K562 (cell line): ENCODE measurements around the gene CISD2. TPM values are rescaled to one million over a fixed set of nuclear protein-coding genes. Genes with fewer than 3 reads are reported as not detected.
A peak's percentile ranks its signal among the peaks of the same experiment; 100 is the strongest.

Experiments used
- CHD4 ChIP-seq: fragments of 200-600 bp; sonication (generic); IDR thresholded peaks from 3 replicates; pipeline ENCODE4 v1.6.1; 2012; ENCODE audit warnings: low read depth, mild to moderate bottlenecking, mixed read lengths, low read length, inconsistent platforms; ENCODE audit not compliant: insufficient read depth, insufficient replicate concordance, poor library complexity, severe bottlenecking
- ELF2 ChIP-seq: fragments of 250-450 bp; sonication (Bioruptor Pico); IDR thresholded peaks from 2 replicates; pipeline ENCODE4 v1.5.0; 2021; ENCODE audit warnings: mild to moderate bottlenecking
- KLF6 ChIP-seq: fragments of 250-450 bp; sonication (Bioruptor Pico); IDR thresholded peaks from 2 replicates; pipeline ENCODE4 v1.4.0; 2020; ENCODE audit warnings: mild to moderate bottlenecking, moderate library complexity, borderline replicate concordance
- NCOR1 ChIP-seq: fragments of 450-650 bp; IDR thresholded peaks from 2 replicates; pipeline ENCODE4 v1.6.1; 2016; ENCODE audit warnings: mild to moderate bottlenecking, moderate library complexity
- NELFE ChIP-seq: IDR thresholded peaks from 2 replicates; pipeline ENCODE4 v1.6.1; 2011; ENCODE audit warnings: mild to moderate bottlenecking; ENCODE audit not compliant: insufficient read depth, insufficient read length
- OTX1 ChIP-seq: fragments of 450-650 bp; formaldehyde crosslinking; IDR thresholded peaks from 2 replicates; pipeline ENCODE4 v1.4.0; 2022; ENCODE audit warnings: mild to moderate bottlenecking
- SLC30A9 ChIP-seq: fragments of 250-450 bp; sonication (Bioruptor Pico); IDR thresholded peaks from 2 replicates; pipeline ENCODE4 v1.8.0; 2022; ENCODE audit warnings: mild to moderate bottlenecking, moderate library complexity
- SMARCA5 ChIP-seq: fragments of 450-650 bp; IDR thresholded peaks from 2 replicates; pipeline ENCODE4 v1.6.1; 2016
- TBP ChIP-seq: optimal IDR thresholded peaks from 2 replicates; pipeline ENCODE3; 2011; ENCODE audit warnings: low read depth, low read length, improper control_type of control experiment
- THRAP3 ChIP-seq: fragments of 450-650 bp; IDR thresholded peaks from 2 replicates; pipeline ENCODE4 v1.6.1; 2016; ENCODE audit warnings: mild to moderate bottlenecking, inconsistent platforms, borderline replicate concordance
- ZFP30 ChIP-seq: fragments of 250-450 bp; sonication (Bioruptor Pico); IDR thresholded peaks from 2 replicates; pipeline ENCODE4 v1.8.0; 2022; ENCODE audit warnings: moderate library complexity, mild to moderate bottlenecking, inconsistent platforms, borderline replicate concordance
- ZNF146 ChIP-seq: IDR thresholded peaks from one replicate; pipeline ENCODE4 v1.6.1; 2018; ENCODE audit warnings: missing compliant biosample characterization; ENCODE audit not compliant: unreplicated experiment
- polyA plus RNA-seq, 8 experiments: library from polyadenylated mRNA; depleted of rRNA in 4 of 8; stranded (reverse) in 5 of 8; unstranded in 3 of 8; fragments of >200 nt; fragmentation: Nextera tagmentation in 2 of 8; fragmentation: Illumina TruSeq in 1 of 8; extraction: Ambion mirVana in 2 of 8; extraction: Trizol in 1 of 8; gene quantifications; 2 replicates each; pipeline versions ENCODE4 v1.2.1 to v1.2.3, GENCODE V29; 2011 to 2014; ENCODE audit warnings: inconsistent platforms in 1 of 8, missing spikeins in 1 of 8
- total RNA-seq, 7 experiments: library from RNA; depleted of rRNA in 6 of 7; stranded (reverse); fragments of >200 nt in 6 of 7; fragmentation: Illumina TruSeq in 2 of 7; extraction: Trizol in 2 of 7; gene quantifications; 2 replicates each; pipeline versions ENCODE4 v1.2.1 to v1.2.3, GENCODE V29; 2011 to 2021; ENCODE audit warnings: low replicate concordance in 1 of 7
- TF ChIP-seq, protein P1 (sequence below): fragments of 250-450 bp; sonication (Bioruptor Pico); IDR thresholded peaks from 2 replicates; pipeline ENCODE4 v1.5.0; 2020; ENCODE audit warnings: mild to moderate bottlenecking, borderline replicate concordance
- TF ChIP-seq, protein P2 (sequence below): sonication (generic); formaldehyde crosslinking; IDR thresholded peaks from 2 replicates; pipeline ENCODE4 v1.4.0; 2020; ENCODE audit warnings: mild to moderate bottlenecking, missing genetic modification reagents
- TF ChIP-seq, protein P3 (sequence below): sonication (generic); formaldehyde crosslinking; IDR thresholded peaks from 2 replicates; pipeline ENCODE4 v1.9.0; 2022; ENCODE audit warnings: mild to moderate bottlenecking, missing genetic modification reagents
- TF ChIP-seq, protein P4 (sequence below): sonication (generic); formaldehyde crosslinking; IDR thresholded peaks from 2 replicates; pipeline ENCODE4 v1.8.0; 2022; ENCODE audit warnings: missing genetic modification reagents, mild to moderate bottlenecking, borderline replicate concordance

CISD2 gene
- total and polyA plus RNA-seq, 9 of the 15 experiments (the other 6 are each of a cell fraction or from before 2014, with no cell fraction given), result 37.8 to 91.4 (median 59.8) TPM

DNA sequence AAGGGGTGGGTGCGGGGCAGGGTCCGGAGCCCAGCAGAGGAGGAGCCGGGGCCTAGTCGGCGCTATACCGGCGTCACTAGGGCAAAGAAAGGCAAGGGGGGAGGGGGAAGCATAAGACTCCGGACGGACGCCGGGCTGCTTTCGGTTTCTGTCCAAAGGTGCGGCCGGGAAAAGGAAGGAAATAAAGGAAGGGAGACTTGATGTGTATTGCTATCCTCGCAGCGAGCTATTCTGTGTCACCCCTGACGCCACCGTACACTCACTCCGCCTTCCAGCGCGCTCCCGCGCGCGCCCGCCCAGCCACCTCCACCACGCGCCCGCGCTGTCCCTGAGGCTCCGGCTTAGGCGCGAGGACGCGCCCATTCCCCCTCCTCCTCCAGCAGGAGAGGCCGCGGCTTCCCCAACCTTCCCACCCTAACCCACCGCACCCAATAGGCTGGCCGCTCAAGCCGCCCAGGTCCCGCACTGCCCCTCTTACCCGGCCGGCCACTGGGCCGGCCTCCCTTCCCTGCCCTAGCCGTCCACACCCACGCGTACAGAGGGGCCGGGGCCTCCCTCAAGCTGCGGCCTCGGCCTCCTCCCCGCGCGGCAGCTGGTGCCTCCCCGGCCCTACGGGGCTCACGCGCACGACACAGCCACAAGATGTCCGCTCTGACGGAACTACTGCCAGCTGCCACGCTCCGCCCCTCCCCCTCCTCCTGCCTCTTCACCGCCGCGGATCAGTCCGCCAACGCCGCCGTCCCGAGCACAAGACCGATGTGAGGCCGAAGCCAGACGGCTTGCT is 41.7 kb upstream of the CISD2 start, which contains the start of gene UBE2D3 (continued):
- TF ChIP-seq, protein P1, sequence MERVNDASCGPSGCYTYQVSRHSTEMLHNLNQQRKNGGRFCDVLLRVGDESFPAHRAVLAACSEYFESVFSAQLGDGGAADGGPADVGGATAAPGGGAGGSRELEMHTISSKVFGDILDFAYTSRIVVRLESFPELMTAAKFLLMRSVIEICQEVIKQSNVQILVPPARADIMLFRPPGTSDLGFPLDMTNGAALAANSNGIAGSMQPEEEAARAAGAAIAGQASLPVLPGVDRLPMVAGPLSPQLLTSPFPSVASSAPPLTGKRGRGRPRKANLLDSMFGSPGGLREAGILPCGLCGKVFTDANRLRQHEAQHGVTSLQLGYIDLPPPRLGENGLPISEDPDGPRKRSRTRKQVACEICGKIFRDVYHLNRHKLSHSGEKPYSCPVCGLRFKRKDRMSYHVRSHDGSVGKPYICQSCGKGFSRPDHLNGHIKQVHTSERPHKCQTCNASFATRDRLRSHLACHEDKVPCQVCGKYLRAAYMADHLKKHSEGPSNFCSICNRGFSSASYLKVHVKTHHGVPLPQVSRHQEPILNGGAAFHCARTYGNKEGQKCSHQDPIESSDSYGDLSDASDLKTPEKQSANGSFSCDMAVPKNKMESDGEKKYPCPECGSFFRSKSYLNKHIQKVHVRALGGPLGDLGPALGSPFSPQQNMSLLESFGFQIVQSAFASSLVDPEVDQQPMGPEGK (CRISPR knock-in tag), result no peak
- TF ChIP-seq SMARCA5 (no peak), TBP (peak; percentile 68), THRAP3 (peak; percentile 87; the same call in 1 of the 2 replicates), SLC30A9 (no peak), ZFP30 (CRISPR knock-in tag) (no peak), KLF6 (CRISPR knock-in tag) (peak; percentile 42; the same call in 1 of the 2 replicates), CHD4 (no peak), NELFE (no peak), ELF2 (CRISPR knock-in tag) (peak; percentile 23; the same call in 1 of the 2 replicates), ZNF146 (CRISPR knock-in tag) (no peak), OTX1 (CRISPR knock-in tag) (peak; percentile 32; the same call in 1 of the 2 replicates), NCOR1 (peak; percentile 73; the same call in 1 of the 2 replicates)
- TF ChIP-seq, protein P2, sequence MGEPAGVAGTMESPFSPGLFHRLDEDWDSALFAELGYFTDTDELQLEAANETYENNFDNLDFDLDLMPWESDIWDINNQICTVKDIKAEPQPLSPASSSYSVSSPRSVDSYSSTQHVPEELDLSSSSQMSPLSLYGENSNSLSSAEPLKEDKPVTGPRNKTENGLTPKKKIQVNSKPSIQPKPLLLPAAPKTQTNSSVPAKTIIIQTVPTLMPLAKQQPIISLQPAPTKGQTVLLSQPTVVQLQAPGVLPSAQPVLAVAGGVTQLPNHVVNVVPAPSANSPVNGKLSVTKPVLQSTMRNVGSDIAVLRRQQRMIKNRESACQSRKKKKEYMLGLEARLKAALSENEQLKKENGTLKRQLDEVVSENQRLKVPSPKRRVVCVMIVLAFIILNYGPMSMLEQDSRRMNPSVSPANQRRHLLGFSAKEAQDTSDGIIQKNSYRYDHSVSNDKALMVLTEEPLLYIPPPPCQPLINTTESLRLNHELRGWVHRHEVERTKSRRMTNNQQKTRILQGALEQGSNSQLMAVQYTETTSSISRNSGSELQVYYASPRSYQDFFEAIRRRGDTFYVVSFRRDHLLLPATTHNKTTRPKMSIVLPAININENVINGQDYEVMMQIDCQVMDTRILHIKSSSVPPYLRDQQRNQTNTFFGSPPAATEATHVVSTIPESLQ (CRISPR knock-in tag), result no peak
- TF ChIP-seq, protein P3, sequence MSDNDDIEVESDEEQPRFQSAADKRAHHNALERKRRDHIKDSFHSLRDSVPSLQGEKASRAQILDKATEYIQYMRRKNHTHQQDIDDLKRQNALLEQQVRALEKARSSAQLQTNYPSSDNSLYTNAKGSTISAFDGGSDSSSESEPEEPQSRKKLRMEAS (CRISPR knock-in tag), result peak; percentile 96
- TF ChIP-seq, protein P4, sequence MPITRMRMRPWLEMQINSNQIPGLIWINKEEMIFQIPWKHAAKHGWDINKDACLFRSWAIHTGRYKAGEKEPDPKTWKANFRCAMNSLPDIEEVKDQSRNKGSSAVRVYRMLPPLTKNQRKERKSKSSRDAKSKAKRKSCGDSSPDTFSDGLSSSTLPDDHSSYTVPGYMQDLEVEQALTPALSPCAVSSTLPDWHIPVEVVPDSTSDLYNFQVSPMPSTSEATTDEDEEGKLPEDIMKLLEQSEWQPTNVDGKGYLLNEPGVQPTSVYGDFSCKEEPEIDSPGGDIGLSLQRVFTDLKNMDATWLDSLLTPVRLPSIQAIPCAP (CRISPR knock-in tag), result no peak
